Left ventricle myocardium superior (tissue), 1 donor: ENCODE measurements around the gene PLEKHA6. TPM values are rescaled to one million over a fixed set of nuclear protein-coding genes. Genes with fewer than 3 reads are reported as not detected.
"Not testable (repeated sequence)": the region's sequence is repeated elsewhere in the genome, so short reads cannot be mapped to it uniquely, and the experiment has no call there.

ENCODE experiments used
- ATAC-seq: fragments of 200-7000 bp; cut with Tn5 transposase; one replicate; pipeline ENCODE4 v1.9.1; 2020; ENCODE audit warnings: mild to moderate bottlenecking, moderate library complexity
- DNase-seq: peaks from one replicate; pipeline ENCODE4 v3.0.0-alpha.2; 2020
- intact Hi-C: fragments of 100-400 bp; cut with micrococcal nuclease; formaldehyde crosslinking; loops from one replicate; pipeline ENCODE4 v1.11.0; 2022
- total RNA-seq: library from RNA; stranded (reverse); fragmentation: NEBNext Ultra II Directional; extraction: Animal tissue kit (Norgen Biotek cat#: 25700); gene quantifications from one replicate; pipeline ENCODE4 v1.2.1, GENCODE V29; 2021
- donor health status: DM: no; HTN: yes; CAD: no; lungs with severe emphysema.

PLEKHA6 gene
- total RNA-seq, 1 donor from 2014 or later: 21.6 TPM

DNA sequence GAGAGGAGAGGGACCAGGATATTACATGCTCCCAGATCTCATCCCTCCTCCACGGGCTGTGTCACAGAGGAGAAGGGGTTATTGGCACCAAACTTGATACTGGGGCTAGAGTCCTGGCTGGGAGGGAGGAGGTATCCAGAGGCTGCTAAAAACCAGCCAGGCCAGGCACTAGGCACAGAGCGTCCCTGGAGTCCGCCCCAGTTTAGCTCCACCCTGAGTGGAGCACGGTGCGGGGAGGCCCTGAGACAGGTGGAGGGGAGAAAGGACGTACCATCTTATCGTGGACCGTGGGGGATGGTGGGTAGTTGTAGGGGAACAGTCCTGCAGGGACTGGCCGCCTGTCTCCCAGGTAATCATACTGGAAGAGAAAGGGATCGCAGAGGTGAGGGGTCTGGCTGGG lies 103.2 kb downstream of the PLEKHA6 start:
- intact Hi-C loops: no loop called here
- ATAC-seq (no peak), DNase-seq (no peak)

DNA sequence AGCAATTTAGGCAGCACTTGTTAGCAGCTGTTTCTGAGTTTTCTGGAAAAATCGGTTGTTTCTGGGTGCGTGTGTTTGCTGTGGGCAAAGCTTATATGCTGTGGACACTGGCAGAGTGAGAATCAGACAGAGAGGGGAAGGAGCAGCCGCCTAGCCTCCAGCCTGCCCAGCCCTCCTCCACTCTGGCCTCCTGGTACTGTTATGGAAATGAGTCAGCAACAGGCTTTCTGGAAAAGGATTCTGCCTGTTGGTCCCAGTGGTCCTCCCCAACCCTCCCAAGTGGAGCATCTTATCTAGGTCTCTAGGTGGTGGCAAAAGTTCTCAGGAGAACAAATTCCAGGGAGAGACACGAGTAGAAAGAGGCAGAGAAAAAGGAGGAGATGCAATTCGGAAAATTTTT lies 103.8 kb downstream of the PLEKHA6 start:
- no peak for DNase-seq
- intact Hi-C loops: no loop called here
- ATAC-seq: peak; percentile 8

DNA sequence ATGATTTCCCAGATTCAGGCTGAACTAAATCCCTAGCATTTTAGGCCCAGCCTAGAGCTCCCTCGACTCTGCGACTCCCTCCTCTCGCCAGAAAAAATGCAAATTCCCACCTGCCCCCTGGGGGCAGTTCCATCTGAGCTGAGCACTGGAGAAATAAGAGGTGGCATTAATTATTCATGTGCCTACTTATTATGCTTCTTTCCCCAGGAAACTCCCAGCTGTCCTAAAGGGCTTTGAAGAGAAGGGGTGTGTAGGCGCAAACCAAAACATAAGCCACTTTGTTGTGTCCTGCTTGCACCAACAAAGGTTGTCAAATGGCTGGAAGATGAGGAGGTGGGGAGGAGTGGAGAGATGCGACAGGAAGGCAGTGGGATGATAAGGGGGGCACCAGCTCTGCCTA lies 104.5 kb downstream of the PLEKHA6 start:
- intact Hi-C loops: no loop called here
- DNase-seq (no peak), ATAC-seq (no peak)

DNA sequence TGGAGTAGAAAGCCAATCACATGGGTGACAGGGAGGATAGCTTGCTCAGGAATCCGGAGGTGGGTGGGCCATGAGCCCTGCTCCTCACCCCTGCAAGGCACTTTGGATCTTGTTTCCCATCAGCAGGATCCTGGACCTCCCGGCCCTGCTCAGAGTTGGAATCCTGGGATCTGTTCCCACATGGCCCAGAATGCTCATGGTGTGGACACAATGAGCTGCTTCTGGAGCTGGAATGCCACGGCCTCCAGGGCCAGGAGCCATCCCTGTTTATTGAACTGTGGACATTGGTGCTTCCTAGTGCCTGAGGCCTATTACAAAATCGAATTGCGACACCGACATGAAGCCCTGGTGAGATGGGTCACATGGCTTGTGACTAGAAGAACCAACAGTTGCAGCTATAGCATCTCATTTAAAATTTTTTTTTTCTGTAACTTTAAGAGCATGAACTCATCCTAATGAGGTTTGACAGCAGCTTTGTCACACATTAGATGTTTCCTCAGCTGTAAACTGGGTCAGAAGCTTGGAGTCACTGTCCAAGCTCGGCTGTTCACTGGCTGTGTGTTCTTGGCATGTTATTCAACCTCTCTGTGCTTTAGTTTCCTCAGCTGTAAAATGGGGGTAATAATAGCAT lies 105.6 kb downstream of the PLEKHA6 start:
- intact Hi-C loops: no loop called here
- peak; percentile 70 for ATAC-seq
- peak; percentile 70 for DNase-seq

GRCh38 chr1:204251926-204252689 lies 107.6 kb downstream of the PLEKHA6 start:
- DNase-seq: no peak
- no peak for ATAC-seq
- intact Hi-C loops: no loop called here

DNA sequence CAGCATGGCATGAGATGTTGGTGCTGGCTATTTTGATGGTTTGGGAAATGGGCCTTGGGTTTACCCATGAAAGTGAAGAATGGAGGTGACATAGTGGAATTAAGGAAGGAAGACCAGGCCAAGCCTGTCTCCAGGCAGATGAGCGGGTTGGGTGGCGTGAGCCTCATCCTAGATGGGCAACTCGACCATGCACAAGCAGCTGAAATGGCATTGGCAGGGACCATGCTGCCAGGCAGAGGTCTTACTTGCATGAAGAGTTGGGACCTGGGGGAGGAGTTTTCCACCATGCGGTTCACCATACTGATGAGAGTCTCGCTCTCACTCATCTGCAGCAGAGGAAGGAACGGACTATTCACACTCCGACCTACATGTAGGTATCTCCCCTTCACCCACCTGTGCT lies 108.4 kb downstream of the PLEKHA6 start:
- no peak for DNase-seq
- intact Hi-C loops: no loop called here
- ATAC-seq: no peak

DNA sequence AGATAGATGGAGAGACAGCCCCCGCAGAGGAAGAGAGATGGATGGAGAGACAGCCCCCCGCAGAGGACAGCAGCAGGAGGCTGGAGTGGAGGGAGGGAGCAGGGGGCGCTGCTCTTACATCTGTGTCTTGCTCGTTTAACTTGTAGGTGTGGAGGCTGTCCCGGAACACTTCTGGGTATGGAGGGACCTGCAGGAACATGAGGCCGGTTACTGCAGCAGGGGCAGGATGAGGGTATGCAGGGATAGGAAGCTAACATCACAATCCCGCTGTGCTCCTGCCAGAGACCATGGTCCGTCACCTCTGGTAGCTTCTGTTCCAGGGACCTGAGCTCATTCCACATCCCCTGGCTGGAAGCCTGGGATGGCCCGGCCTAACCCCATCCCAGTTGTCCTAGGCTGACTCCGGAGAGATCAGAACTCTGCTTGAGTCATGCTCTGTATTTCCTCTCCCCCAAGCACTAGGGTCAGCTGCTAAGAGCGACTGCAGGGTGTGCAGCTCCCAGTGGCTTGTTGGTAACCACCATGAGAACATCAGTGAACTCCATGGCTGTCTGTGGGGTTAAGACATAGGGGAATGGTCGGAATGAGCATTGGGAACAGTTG lies 109.2 kb downstream of the PLEKHA6 start:
- ATAC-seq (peak; percentile 70), DNase-seq (peak; percentile 52)
- intact Hi-C loops: no loop called here

DNA sequence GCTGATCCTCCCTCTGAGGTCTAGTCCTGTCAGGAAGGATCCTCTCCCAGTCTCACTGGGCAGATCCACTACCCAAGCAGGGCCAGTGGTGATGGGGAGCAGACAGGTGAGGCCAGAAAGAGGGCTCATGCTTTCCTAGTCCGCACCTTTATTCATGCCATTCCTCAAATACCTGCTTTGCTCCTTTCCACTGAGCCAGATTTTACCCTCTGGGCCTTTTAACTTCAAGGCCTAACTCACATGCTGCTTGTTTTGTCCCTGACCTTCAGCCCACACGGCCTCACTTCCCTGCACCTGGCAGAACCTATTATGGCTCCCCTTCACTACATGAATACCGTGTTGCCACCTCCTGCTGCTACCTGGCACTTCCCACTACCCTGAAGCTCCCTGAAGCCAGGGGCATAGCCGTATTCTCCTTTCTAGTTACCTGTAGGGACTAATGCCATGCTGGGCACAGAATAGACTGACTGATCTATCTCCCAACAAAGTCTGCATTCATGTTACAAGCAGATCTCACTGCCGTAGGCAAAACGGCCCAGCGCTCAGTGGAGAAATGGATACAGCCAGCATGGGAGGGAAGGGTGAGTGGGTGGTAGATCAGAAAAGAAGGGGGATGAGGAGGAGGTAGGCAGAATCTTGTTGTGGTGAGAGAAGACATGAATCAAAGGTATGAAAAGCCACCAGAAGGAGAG lies 109.8 kb downstream of the PLEKHA6 start:
- ATAC-seq: no peak
- intact Hi-C loops: no loop called here

GRCh38 chr1:204248954-204249353 lies 110.8 kb downstream of the PLEKHA6 start:
- ATAC-seq: no peak
- intact Hi-C loops: no loop called here
- DNase-seq: no peak

More for the DNA sequence above, 109.8 kb downstream of the PLEKHA6 start:
- DNase-seq: no peak

DNA sequence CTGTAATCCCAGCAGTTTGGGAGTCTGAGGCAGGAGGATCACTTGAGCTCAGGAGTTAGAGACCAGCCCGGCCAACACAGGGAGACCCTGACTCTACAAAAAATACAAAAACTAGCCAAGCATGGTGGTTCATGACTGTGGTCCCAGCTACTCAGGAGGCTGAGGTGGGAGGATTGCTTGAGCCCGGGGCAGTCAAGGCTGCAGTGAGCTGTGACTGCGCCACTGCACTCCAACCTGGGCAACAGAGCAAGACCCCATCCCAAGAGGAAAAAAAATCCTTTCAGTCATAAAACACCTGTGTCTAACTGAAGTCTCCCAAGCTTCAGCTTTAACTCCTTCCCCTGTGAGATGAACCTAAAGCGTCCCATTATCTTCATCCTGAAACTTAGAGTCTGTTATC lies 112.9 kb downstream of the PLEKHA6 start:
- ATAC-seq: no peak

GRCh38 chr1:204242920-204243319 lies 116.8 kb downstream of the PLEKHA6 start:
- ATAC-seq: no peak
- intact Hi-C loops: no loop called here

More for the DNA sequence above, 112.9 kb downstream of the PLEKHA6 start:
- intact Hi-C loops: no loop called here
- DNase-seq: no peak

DNA sequence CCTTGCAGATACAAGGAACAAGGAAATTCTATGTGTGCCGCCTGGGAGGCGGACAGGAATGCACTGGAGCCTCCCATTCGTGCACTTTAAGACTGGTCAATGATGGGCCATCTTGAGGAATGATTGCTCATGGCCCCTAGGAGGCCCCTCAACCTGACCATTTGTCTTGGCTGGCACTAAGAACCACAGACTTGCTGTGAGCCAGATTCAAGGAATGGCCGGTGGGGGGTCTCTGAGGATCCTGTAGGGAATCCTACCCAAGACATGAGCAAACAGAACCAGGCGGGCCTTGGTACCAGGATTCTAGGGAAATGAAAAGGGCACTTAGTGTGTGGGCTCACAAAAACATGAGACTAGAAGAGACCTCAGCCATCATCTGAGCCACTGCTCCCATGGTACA lies 117.8 kb downstream of the PLEKHA6 start:
- intact Hi-C loops: no loop called here
- no peak for ATAC-seq
- DNase-seq: no peak

More at GRCh38 chr1:204242920-204243319, 116.8 kb downstream of the PLEKHA6 start:
- no peak for DNase-seq

DNA sequence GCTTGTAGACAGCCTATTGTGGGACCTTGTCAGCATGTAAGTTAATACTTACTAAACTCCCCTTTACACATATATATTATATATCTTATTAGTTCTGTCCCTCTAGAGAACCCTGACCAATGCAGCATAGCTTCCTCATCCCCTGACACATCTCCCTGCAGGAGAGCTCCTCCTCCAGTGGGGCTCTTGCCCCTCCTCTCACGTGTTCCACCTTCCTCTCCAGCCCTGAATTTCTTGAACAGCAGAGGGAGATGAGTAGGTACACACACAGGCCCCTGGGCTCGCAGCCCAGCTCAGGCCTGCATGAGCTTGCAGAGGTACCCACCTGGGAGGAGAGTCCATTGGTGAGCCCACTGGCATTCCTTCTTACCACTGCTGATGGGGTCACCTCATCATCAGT lies 118.7 kb downstream of the PLEKHA6 start:
- intact Hi-C loops: no loop called here
- no peak for ATAC-seq

GRCh38 chr1:204240233-204240632 lies 119.5 kb downstream of the PLEKHA6 start:
- intact Hi-C loops: no loop called here
- DNase-seq: no peak
- ATAC-seq: no peak

More for the DNA sequence above, 118.7 kb downstream of the PLEKHA6 start:
- DNase-seq: no peak

DNA sequence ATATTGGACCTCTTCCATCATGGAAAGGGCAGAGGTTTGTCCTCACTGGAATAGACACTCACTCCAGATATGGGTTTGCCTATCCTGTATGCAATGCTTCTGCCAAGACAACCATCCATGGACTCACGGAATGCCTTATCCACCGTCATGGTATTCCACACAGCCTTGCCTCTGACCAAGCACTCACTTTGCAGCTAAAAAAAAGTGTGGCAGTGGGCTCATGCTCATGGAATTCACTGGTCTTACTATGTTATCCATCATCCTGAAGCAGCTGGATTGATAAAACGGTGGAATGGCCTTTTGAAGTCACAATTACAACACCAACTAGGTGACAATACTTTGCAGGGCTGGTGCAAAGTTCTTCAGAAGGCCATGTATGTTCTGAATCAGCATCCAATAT lies 120.3 kb downstream of the PLEKHA6 start:
- intact Hi-C loops, DNase-seq, ATAC-seq: not testable (repeated sequence)

DNA sequence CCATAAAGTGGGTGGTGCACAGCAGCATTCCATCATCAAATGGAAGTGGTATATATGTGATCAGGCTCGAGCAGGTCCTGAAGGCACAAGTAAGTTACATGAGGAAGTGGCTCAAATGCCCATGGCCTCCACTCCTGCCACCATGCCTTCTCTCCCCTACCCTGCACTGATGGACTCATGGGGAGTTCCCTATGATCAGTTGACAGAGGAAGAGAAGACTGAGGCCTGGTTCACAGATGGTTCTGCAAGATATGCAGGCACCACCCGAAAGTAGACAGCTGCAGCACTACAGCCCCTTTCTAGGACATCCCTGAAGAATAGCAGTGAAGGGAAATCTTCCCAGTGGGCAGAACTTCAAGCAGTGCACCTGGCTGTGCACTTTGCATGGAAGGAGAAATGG lies 121.2 kb downstream of the PLEKHA6 start:
- DNase-seq, ATAC-seq, intact Hi-C loops: not testable (repeated sequence)

- not testable (repeated sequence) for ATAC-seq
These were observed 122.2 kb downstream of the PLEKHA6 start for GRCh38 chr1:204237515-204237914.

DNA sequence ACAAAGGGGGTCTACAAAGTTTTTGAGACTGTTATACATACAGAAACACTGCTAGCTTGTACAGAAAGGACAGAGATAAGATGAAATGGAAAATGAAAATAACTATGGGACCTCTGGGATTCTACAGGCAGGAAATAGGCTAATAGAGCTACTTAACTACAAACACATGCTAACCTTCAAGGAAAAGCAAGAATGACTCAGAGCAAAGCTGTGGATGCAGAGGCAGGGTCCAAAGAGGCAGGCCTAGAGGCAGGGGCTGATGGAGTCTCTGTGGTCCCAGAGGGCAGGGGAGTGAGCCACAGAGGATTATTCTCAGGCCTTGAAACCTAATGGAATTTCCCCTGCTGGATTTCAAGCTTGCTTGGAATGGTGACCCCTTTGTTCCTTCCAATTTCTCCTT lies 127.2 kb downstream of the PLEKHA6 start:
- ATAC-seq: peak; percentile 72
- intact Hi-C loops: no loop called here
- DNase-seq: no peak

More at GRCh38 chr1:204237515-204237914, 122.2 kb downstream of the PLEKHA6 start:
- intact Hi-C loops, DNase-seq: not testable (repeated sequence)

GRCh38 chr1:204230211-204230610 lies 129.5 kb downstream of the PLEKHA6 start:
- intact Hi-C loops: no loop called here
- DNase-seq: no peak
- ATAC-seq: no peak

DNA sequence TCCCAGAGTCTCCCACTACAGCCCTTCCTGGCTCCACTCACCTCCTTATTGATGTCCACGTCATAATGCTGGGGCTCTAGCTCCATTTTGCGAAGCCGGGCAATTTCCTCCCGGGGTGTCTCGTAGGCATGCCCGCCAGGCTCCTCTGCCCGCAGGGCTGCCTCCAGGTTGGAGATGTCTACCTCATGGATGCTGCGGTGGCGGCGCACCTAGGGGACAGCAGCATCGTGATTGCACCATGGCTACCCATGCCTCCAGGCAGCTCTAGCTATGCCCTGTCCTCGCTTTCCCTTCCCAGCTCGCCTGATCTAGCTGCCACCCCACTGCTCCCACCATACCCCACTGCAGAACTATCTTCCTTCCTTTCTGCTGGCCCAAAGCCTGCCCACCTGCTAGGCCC lies 130.8 kb downstream of the PLEKHA6 start:
- ATAC-seq: no peak
- intact Hi-C loops: no loop called here
- no peak for DNase-seq
